Epithelial cell of proximal tubule (primary cell): ENCODE results near the gene XPO4. TPM values are rescaled to one million over a fixed set of nuclear protein-coding genes. Genes with fewer than 3 reads are reported as not detected.
"Not testable (repeated sequence)": the region's sequence is repeated elsewhere in the genome, so short reads cannot be mapped to it uniquely, and the experiment has no call there.

Experiments used
- DNase-seq: peaks from one replicate; pipeline ENCODE4 v3.0.0-alpha.2; 2011; ENCODE audit warnings: low read depth
- H3K4me3 ChIP-seq: 2 replicates; pipeline ENCODE4 v1.5.1; 2011; ENCODE audit warnings: low read depth, mild to moderate bottlenecking, low read length
- total RNA-seq: library from RNA; depleted of rRNA; stranded (reverse); fragments of >200 nt; gene quantifications from 2 replicates; pipeline ENCODE4 v1.2.3, GENCODE V29; 2015
- TF ChIP-seq, protein P1 (sequence below): conservative IDR thresholded peaks from 2 replicates; pipeline ENCODE4 v1.5.1; 2012; ENCODE audit warnings: low read depth, mild to moderate bottlenecking, low read length

Gene XPO4
- total RNA-seq, 1 donor from 2014 or later, result 11.8 TPM

DNA sequence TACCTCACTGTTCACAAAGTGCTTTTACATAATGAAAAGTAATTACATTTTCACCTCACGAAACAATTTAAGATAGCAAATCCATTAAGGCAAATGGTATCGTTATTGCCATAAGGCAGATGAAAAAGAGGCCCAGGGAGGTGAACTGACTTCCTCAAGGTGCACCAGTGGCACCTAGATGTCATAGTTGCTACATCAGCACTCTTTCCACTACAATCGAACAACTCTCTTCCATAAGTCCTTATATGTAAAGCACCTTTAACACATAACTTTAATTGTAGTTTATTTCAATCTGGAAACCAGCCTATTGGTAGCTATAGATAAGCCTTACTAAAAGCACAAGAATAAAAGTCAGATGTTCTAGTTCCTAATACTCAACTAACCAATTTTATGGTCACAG is 35.1 kb downstream of the XPO4 start:
- TF ChIP-seq, protein P1, sequence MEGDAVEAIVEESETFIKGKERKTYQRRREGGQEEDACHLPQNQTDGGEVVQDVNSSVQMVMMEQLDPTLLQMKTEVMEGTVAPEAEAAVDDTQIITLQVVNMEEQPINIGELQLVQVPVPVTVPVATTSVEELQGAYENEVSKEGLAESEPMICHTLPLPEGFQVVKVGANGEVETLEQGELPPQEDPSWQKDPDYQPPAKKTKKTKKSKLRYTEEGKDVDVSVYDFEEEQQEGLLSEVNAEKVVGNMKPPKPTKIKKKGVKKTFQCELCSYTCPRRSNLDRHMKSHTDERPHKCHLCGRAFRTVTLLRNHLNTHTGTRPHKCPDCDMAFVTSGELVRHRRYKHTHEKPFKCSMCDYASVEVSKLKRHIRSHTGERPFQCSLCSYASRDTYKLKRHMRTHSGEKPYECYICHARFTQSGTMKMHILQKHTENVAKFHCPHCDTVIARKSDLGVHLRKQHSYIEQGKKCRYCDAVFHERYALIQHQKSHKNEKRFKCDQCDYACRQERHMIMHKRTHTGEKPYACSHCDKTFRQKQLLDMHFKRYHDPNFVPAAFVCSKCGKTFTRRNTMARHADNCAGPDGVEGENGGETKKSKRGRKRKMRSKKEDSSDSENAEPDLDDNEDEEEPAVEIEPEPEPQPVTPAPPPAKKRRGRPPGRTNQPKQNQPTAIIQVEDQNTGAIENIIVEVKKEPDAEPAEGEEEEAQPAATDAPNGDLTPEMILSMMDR, result no peak
- no peak for DNase-seq
- H3K4me3 ChIP-seq, result no peak overlapping the region

DNA sequence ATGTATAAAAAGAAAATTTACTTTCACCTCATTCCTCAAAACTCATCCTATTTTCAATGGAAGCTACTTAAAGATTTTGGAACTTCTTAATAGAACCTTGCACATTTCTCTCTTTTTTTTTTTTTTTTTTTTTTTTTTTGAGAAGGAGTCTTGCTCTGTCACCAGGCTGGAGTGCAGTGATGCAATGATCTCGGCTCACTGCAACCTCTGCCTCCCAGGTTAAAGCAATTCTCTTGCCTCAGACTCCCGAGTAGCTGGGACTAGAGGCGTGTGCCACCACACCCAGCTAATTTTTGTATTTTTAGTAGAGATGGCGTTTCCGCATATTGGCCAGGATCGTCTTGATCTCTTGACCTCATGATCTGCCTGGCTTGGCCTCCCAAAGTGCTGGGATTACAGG is 40.9 kb downstream of the XPO4 start:
- not testable (repeated sequence) for DNase-seq, H3K4me3 ChIP-seq

DNA sequence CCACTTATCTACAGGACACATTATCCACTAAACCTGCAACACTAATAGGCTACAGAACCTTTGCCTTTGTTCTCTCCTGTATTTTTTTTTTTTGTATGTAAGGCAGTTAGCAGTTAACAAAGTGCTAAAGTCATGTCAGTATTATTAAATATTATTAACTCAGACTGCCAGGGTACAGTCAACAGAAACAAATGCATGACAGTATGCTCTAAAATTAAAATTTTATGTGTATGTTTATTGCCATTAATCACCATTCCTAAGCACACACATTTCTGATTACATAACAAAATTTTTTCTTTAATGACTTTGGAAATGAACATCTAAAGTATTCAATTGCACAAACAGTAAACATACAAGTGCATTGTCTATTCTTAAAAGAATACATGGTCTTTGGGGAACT is 41.7 kb downstream of the XPO4 start:
- no peak overlapping the region for H3K4me3 ChIP-seq
- DNase-seq, result no peak
- TF ChIP-seq, protein P1, result no peak

DNA sequence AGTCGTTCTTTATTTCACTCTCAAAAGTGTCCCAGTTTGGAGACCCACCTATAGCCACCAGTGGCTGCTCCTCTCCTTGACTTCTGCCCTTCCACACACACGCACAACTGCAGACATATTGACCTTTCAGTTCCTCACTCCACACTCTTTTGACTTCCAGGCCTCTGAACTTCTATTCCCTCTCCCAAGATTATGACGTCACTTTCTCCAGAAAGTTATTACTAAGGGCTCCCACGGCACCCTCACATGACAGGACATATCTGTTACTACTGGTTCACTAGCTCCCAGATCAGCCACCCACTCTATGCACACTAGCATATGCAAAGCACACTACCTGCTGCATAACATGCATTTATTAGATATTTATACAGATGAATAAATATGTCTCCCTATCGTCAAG is 45.9 kb downstream of the XPO4 start:
- TF ChIP-seq, protein P1, result no peak
- no peak overlapping the region for H3K4me3 ChIP-seq
- DNase-seq, result no peak

DNA sequence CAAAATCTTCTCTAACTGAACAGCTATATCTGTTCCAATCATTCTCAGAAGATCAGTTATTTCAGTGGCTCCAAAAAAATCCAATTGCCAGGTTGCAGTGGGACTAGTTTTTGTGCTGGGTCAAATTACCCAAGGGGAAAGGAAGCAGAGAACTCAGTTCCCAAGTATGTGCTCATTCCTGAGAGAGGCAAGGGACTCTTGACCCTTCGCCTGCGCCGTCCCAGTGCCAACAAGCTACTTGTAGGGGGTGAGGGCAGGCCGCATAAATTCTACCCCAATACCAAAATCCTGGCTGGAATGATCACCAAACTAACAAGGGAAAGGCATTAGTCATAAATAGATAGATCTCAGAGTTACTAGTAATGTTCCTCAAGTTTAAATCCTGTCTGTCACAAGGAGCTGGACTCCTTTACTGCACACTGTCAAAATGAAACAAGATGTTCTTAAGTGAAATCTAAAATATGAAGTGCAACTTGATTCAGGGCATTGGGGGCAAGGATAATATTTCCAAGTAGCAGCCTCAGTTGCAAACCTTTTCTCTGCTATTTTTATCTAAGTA is 50.6 kb downstream of the XPO4 start:
- no peak overlapping the region for H3K4me3 ChIP-seq
- DNase-seq, result no peak
- TF ChIP-seq, protein P1, result no peak

DNA sequence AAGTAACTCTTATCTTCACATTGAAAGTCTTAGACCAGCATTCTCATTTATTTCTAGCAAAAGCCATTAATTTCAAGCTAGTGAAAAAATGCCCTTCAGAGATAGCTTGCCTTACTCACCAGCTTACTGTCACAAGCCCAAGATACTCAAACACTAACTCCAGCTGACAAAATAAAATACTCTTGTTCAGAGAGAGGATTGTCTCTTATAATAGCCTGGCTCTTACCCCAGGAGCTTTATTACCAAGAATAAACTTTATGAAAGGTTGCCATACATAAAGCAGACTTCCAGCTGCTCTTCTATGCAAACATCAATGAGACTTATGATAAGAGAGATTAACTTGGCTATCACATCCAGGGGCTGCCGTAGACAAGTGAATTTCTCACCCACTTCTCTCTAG is 53.6 kb downstream of the XPO4 start:
- no peak overlapping the region for H3K4me3 ChIP-seq
- TF ChIP-seq, protein P1, result no peak
- DNase-seq, result no peak

DNA sequence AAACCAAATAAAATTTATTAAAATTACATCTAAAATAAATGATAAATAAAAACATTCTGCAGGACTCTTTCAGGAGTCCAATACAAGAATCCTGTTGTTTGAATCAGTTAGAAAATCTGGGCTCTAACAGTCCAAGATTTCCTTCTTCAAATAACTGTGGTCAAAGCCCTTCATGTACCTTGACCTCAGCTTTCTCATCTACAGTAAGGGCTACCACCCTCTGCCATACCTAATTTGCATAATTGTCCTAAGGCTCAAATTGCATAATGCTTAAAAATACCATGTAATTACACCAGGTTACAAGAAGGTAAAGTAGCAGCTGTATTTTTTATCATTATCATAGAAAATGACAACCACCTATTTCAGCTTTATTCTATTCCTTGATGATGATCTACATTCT is 54.3 kb downstream of the XPO4 start:
- H3K4me3 ChIP-seq, result no peak overlapping the region
- DNase-seq, result no peak
- TF ChIP-seq, protein P1, result no peak
